Glomerular visceral epithelial cell (primary cell): ENCODE results near the gene IGFBP4.
A peak's percentile ranks its signal among the peaks of the same experiment; 100 is the strongest.

Source experiments
- DNase-seq: peaks from one replicate; pipeline ENCODE4 v3.0.0-alpha.2; 2016; ENCODE audit errors: extremely low spot score

The IGFBP4 gene

GRCh38 chr17:40490289-40490853, 47.1 kb downstream of the IGFBP4 start:
- DNase-seq: peak; percentile 53

DNA sequence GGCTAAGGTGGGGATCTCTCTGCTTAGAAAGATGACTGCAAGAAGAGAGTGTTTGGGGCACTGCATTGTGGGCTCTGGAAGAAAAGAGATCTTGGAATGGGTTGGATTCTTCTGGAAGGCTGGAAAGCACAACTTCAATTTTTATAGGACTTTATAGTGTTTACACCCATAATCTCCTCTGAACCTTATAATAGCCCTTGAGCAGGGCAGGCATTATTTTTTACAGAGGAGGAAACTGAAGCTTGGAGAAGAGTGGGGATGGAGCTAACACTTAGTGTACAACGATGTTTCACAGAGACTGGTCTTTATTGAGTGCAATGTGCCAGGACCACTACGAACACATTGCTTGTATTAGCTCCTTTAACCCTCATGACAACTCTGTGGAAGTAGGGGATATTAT, 47.7 kb downstream of the IGFBP4 start:
- DNase-seq: no peak

DNA sequence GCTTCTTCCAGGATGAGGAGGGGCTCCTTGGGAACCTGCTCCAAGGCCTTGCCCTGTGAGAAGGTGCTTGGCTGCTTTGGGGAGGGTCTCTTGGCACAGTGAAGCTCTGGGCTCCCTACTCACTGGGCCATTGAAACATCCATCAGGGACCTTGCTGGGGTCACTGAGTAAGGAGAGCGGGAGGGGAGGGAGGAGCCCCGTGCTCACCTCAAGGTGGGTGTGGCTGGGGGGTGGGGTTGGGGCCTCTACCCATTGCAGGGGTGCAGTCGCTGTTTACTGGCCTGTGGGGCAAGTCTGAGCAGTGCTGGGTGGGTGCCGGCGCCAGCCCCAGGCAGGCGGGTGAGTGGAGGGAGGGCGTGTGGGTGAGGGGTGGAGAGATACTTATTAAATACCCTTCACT, 48.2 kb downstream of the IGFBP4 start:
- DNase-seq: no peak

- DNase-seq: no peak
Observed at GRCh38 chr17:40493697-40494096, 50.4 kb downstream of the IGFBP4 start.

DNA sequence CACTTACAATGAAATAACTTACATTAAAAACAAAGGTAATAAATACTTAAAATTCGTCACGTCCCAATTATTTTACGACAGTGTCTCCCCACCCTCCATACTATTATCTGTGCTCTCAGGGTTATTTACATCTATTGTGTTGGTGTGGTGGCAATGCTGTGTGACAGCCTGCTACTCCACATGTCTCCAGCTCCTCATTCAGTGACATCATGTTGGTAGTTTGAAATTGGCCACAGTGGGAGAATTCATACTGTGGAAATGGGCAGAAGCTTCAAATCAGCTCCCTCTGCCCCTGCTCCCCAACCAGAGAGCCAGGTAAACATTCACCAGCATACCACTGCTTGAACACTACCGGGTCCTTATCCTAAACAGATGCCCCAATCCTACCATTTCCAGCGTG, 51.9 kb downstream of the IGFBP4 start:
- no peak for DNase-seq

GRCh38 chr17:40496170-40496569, 52.9 kb downstream of the IGFBP4 start:
- DNase-seq: no peak

GRCh38 chr17:40496634-40497420, 53.6 kb downstream of the IGFBP4 start:
- DNase-seq: no peak

GRCh38 chr17:40497695-40498094, 54.4 kb downstream of the IGFBP4 start:
- DNase-seq: no peak

- no peak for DNase-seq
Observed at GRCh38 chr17:40498281-40499084, 55.2 kb downstream of the IGFBP4 start.

DNA sequence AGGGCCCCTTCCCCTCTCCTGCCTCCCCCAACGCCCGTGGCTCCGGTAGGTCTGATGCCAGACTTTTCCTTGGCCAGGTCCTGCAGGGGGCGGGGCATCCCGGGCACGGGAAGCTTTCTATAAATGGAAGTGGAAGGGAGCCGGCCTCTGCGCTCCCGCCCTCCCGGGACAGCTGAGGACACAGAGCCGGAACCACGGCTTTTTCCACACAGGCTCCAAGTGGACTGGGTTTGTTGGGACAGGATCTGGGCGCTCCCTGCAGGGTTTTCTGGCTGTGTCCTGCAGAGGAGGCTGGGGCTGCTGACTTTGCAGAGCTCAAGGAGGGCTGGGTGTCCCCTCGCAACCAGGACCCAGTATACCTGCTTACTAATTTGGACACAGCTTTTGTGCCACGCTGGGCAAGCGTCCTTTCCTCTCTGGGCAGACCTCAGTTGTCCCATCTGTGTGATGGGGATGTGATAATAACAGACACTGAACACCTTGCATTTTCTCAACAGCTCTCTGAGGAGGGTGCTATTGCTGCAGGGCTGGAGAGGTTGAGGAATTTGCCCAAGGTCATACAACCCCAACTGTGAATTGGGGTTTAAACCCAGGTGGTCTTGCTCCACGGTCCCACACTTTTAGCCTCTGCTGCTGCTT, 56.4 kb downstream of the IGFBP4 start:
- peak; percentile 52 for DNase-seq

DNA sequence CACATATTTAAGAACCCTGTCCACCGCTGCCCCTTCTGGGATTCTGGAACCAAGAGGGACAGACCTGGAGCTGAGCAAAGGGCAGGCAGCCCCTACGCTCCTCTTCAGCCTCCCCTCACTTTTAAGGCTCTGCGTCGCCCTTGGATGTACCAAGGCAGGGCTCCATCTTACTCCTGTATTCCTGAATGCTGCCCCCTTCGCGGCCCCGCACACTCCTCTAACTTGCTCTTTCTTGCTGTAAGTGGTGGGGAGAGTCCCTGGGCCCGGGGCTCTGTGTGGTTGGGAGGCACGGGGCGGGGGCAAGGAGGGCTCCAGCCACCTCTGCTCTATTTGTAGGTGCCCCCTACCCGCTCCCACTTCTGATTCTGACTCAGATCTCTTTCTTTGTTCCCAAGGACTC, 56.9 kb downstream of the IGFBP4 start:
- DNase-seq: no peak

GRCh38 chr17:40500709-40501108, 57.5 kb downstream of the IGFBP4 start:
- no peak for DNase-seq

GRCh38 chr17:40501499-40501911, 58.3 kb downstream of the IGFBP4 start, which contains the start of gene TNS4:
Gene TNS4 (minus strand): TSS chr17:40501623. CDS start chr17:40496425, 5,198 bp downstream.
- DNase-seq: no peak

DNA sequence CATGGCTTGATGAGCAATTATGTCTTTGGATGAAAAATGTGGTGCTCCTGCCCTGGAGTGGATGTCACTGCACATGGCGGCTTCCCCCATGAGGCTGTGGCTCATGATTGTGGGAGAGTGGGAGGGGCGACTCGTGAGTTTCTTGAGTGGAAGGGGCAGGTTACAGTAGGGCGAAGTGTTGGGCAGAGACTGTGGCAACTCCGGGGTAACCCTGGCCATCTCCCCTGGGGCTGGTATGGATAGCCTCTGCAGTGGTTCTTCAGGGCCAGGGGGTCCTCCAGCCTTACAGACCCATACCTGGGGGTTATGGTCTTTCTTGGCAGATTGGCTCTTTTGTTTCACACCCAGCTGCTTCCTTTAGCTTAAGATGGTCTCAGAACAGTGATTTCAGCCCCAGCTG, 59.5 kb downstream of the IGFBP4 start:
- DNase-seq: no peak

GRCh38 chr17:40503154-40503553, 59.9 kb downstream of the IGFBP4 start:
- DNase-seq: no peak

DNA sequence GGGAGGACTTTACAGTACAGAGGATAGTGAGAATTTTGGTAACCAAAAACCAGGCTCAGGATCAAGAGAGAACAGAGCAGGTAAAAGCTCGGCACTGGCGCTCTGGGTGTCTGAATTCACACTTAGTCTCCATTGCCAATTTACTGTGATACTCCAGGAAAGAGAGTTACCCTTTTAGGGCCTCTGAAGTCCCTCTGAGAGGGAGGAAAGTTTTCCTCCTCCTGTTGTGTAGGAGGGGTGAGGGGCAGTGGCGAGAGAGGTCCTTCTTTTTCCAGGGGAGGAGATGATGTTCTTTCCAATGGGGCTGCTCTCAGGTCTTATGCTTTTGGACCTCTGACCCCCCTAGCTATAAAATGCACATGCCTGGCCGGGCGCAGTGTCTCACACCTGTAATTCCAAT, 63.5 kb downstream of the IGFBP4 start:
- no peak for DNase-seq
